Testis (tissue), 3 donors: Measurements from ENCODE around the gene PIK3CB. TPM values are rescaled to one million over a fixed set of nuclear protein-coding genes. Genes with fewer than 3 reads are reported as not detected.

Source experiments
- DNase-seq: peaks from one replicate; pipeline ENCODE4 v3.0.0-alpha.2; 2019
- H3K27ac ChIP-seq, 2 donors: fragments of 200-600 bp; sonication (generic); one replicate each; pipeline ENCODE4 v1.5.1; 2019
- H3K27me3 ChIP-seq: fragments of 200-600 bp; sonication (generic); one replicate; pipeline ENCODE4 v1.5.1; 2019
- H3K36me3 ChIP-seq: fragments of 200-600 bp; sonication (generic); one replicate; pipeline ENCODE4 v1.5.1; 2017; ENCODE audit warnings: low read depth; ENCODE audit errors: missing control alignments
- H3K4me1 ChIP-seq: fragments of 200-600 bp; sonication (generic); one replicate; pipeline ENCODE4 v1.5.1; 2019
- H3K4me3 ChIP-seq, 2 donors: fragments of 200-600 bp; sonication (generic); one replicate each; pipeline ENCODE4 v1.5.1; 2017 to 2019
- H3K9me3 ChIP-seq: fragments of 200-600 bp; sonication (generic); one replicate; pipeline ENCODE4 v1.5.1; 2017
- POLR2A ChIP-seq: fragments of 450-650 bp; IDR thresholded peaks from one replicate; pipeline ENCODE4 v1.6.1; 2017; ENCODE audit warnings: antibody characterized with exemption, mild to moderate bottlenecking, moderate library complexity
- WGBS, 2 donors: methylation state at CpG; one replicate each; pipeline ENCODE4 v1.1.5; 2018; 5-methylcytosine and 5-hydroxymethylcytosine counted together
- intact Hi-C: fragments of 100-400 bp; cut with DNase I; formaldehyde crosslinking; loops from one replicate; pipeline ENCODE4 v1.15.1; 2023; ENCODE audit warnings: low total_unique reads
- polyA plus RNA-seq: library from polyadenylated mRNA; stranded (reverse); fragments of 350-450 nt; fragmentation: Illumina TruSeq; extraction: RNeasy Lipid Tissue Mini Kit (QIAGEN cat#74804); gene quantifications from one replicate; pipeline ENCODE4 v1.2.3, GENCODE V29; 2014; ENCODE audit warnings: low read depth, low replicate concordance; ENCODE audit not compliant: insufficient read depth
- total RNA-seq, 2 donors: library from RNA; depleted of rRNA; stranded (reverse); fragments of >200 nt; gene quantifications; one replicate each; pipeline ENCODE4 v1.2.3, GENCODE V29; 2016
- TF ChIP-seq, protein P1 (sequence below), 3 experiments: fragments of 450-650 bp in 2 of 3; fragments of 200-600 bp in 1 of 3; sonication (generic) in 1 of 3; IDR thresholded peaks; one replicate each; pipeline ENCODE4 v1.5.1; 2016 to 2019; ENCODE audit warnings: antibody characterized with exemption in 3 of 3, mild to moderate bottlenecking in 2 of 3, moderate library complexity in 1 of 3

The PIK3CB gene
- total and polyA plus RNA-seq, 3 donors from 2014 or later = 14.3 to 27.7 (median 25.9) TPM

DNA sequence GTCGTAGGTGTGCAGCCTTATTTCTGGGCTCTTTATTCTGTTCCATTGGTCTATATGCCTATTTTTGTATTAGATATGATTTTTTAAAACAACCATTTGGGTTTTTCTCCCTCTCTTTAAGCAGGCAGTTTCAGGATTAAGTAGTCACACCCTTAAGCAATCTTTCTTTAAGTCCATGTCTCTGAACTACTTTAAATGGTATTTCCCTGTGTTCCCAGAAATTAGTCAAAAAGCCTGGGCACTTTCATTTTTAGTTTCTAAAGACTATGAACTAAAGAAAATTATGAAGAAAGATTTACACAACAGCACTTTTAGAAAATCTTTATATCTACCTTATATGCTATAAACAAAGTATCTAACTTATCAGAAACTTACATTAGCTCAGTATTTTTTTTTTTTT is 115.9 kb downstream of the PIK3CB start:
- Histone ChIP-seq H3K9me3 (no peaks in the 10 kb centered on the region), H3K4me3 (no peak overlapping the region), H3K36me3 (no peaks in the 10 kb centered on the region), H3K27me3 (no peaks in the 10 kb centered on the region), H3K27ac (no peak overlapping the region), H3K4me1 (no peaks in the 10 kb centered on the region)
- WGBS, 2 donors = 96 to 97% methylated on average over 1 of the region's 1 CpG
- no peak for DNase-seq
- TF ChIP-seq, protein P1, sequence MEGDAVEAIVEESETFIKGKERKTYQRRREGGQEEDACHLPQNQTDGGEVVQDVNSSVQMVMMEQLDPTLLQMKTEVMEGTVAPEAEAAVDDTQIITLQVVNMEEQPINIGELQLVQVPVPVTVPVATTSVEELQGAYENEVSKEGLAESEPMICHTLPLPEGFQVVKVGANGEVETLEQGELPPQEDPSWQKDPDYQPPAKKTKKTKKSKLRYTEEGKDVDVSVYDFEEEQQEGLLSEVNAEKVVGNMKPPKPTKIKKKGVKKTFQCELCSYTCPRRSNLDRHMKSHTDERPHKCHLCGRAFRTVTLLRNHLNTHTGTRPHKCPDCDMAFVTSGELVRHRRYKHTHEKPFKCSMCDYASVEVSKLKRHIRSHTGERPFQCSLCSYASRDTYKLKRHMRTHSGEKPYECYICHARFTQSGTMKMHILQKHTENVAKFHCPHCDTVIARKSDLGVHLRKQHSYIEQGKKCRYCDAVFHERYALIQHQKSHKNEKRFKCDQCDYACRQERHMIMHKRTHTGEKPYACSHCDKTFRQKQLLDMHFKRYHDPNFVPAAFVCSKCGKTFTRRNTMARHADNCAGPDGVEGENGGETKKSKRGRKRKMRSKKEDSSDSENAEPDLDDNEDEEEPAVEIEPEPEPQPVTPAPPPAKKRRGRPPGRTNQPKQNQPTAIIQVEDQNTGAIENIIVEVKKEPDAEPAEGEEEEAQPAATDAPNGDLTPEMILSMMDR (IDR thresholded peaks at IDR 0.05) = no peak
- no peak for TF ChIP-seq POLR2A
- intact Hi-C loops = no loop called here

DNA sequence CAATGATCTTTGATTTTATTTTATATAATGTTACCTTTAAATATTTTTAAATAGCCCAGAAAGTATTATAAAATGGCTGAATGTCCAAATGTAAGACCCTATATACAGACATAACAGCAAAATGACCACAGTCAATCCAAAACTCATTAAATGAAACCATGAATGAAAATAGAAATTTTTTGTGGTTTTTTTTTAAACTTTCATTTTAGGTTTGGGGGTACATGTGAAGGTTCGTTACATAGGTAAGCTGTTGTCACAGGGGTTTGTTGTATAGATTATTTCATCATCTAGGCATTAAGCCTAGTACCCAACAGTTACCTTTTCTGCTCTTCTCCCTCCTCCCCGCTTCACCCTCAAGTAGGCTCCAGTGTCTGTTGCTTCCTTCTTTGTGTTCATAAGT is 117.4 kb downstream of the PIK3CB start:
- no peak for DNase-seq
- no peaks in the 10 kb centered on the region for H3K36me3 ChIP-seq
- H3K4me3 ChIP-seq = no peak overlapping the region
- 96 to 98% methylated on average over 2 of the region's 2 CpGs for WGBS, 2 donors
- H3K4me1 ChIP-seq = no peaks in the 10 kb centered on the region
- H3K27me3 ChIP-seq = no peaks in the 10 kb centered on the region
- intact Hi-C loops = no loop called here
- TF ChIP-seq, protein P1 (IDR thresholded peaks at IDR 0.05) = no peak
- no peaks in the 10 kb centered on the region for H3K9me3 ChIP-seq
- H3K27ac ChIP-seq = no peak overlapping the region

DNA sequence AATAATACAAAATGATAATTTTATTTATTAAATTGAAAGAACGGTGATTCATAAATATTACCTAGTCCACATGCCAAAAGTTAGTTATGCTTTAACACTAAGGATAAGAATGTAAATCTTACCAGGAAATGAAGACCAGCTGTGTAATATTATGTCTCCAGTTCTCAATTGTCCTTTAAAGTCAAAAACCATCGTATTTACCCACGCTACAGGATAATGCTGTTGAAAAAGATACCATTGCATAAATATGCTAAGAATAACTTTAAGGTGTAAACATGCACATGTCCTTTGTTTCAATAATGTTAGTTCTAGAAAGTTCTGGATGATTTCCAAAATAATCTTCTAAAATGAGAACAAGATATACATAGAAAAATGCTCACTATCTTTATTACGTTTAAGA is 122.6 kb downstream of the PIK3CB start:
- intact Hi-C loops = no loop called here
- no peaks in the 10 kb centered on the region for H3K36me3 ChIP-seq
- WGBS, 2 donors = 81 to 82% methylated on average over 4 of the region's 4 CpGs
- no peaks in the 10 kb centered on the region for H3K27me3 ChIP-seq
- DNase-seq = no peak
- no peak overlapping the region for H3K27ac ChIP-seq
- TF ChIP-seq POLR2A = no peak
- TF ChIP-seq, protein P1 (IDR thresholded peaks at IDR 0.05) = no peak
- no peaks in the 10 kb centered on the region for H3K4me1 ChIP-seq
- no peaks in the 10 kb centered on the region for H3K9me3 ChIP-seq
- no peak overlapping the region for H3K4me3 ChIP-seq

DNA sequence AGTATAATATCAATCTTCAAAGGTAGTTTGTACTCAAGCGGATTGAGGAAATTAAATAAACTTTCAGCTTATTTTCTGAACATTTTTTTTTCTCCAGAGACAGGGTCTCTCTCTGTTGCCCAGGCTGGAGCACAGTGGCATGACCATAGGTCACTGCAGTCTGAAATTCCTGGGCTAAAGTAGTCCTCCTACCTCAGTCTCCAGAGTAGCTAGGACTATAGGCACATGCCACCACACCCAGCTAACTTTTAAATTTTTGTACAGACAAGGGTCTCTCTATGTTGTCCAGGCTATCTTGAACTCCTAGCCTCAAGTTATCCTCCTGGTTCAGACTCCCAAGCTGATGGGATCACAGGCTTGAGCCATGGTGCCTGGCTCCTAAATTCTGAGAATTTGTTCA is 129.1 kb downstream of the PIK3CB start:
- Histone ChIP-seq H3K27me3 (no peaks in the 10 kb centered on the region), H3K4me1 (no peaks in the 10 kb centered on the region), H3K27ac (no peak overlapping the region), H3K9me3 (no peaks in the 10 kb centered on the region), H3K4me3 (no peak overlapping the region), H3K36me3 (no peaks in the 10 kb centered on the region)
- DNase-seq = no peak
- intact Hi-C loops = no loop called here
- TF ChIP-seq, protein P1 (IDR thresholded peaks at IDR 0.05) = no peak
- no peak for TF ChIP-seq POLR2A
- WGBS, 2 donors = 98 to 100% methylated on average over 1 of the region's 1 CpG

DNA sequence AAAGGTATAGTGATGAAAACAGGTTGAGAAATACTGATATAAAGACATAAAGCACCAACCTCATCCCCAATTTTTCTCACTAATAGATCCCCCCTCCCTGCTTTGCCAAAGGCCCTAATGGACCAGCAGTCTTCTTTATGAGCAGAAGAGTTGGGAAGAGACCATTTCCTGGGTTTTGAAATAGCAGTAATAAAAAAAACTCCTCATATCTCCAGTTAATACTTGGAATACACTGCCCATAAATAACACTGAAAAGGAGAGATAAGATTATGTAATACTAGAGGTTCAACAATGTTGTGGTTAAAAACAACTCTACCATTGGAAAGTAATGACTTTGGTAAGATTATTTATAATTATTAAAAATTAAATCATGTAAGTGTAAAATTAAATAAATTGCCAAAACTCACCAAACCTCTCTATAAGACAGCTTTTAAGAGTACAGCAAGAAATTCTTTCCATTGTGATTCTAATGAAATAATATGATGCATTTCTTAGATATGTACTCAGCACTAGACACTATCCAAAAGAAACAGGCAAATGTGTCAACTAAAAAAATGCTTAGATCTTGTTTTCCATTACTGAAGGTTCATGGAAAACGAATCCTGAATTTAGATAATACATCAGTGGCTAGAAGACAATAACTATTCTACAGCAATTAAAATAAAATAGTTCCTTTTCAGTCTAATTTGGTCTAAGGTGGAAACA is 137.9 kb downstream of the PIK3CB start:
- Histone ChIP-seq H3K4me3 (no peak overlapping the region), H3K27ac (no peak overlapping the region), H3K36me3 (no peaks in the 10 kb centered on the region), H3K9me3 (no peaks in the 10 kb centered on the region), H3K4me1 (no peaks in the 10 kb centered on the region), H3K27me3 (no peaks in the 10 kb centered on the region)
- intact Hi-C loops = no loop called here
- no peak for DNase-seq
- WGBS, 2 donors = 76 to 84% methylated on average over 1 of the region's 1 CpG
- TF ChIP-seq, protein P1 (IDR thresholded peaks at IDR 0.05) = no peak
- no peak for TF ChIP-seq POLR2A
